Tongue (tissue), 2 donors: ENCODE measurements around the gene CLIP1. TPM values are rescaled to one million over a fixed set of nuclear protein-coding genes. Genes with fewer than 3 reads are reported as not detected.

Source experiments
- DNase-seq: peaks from one replicate; pipeline ENCODE4 v3.0.0-alpha.2; 2015
- total RNA-seq: library from RNA; depleted of rRNA; stranded (reverse); fragments of >200 nt; gene quantifications from one replicate; pipeline ENCODE4 v1.2.3, GENCODE V29; 2014

Gene CLIP1
- total RNA-seq, 1 donor from 2014 or later = 56.7 TPM

GRCh38 chr12:122355706-122356105, 66.8 kb downstream of the CLIP1 start:
- peak; percentile 55 for DNase-seq

GRCh38 chr12:122354958-122355641, 67.4 kb downstream of the CLIP1 start:
- DNase-seq = peak; percentile 30

GRCh38 chr12:122352394-122352793, 70.1 kb downstream of the CLIP1 start:
- no peak for DNase-seq

- peak; percentile 79 for DNase-seq
Observed at GRCh38 chr12:122350141-122350848, 72.2 kb downstream of the CLIP1 start.

- DNase-seq = no peak
Observed at GRCh38 chr12:122349078-122349477, 73.4 kb downstream of the CLIP1 start.

GRCh38 chr12:122348505-122348904, 74.0 kb downstream of the CLIP1 start:
- DNase-seq = no peak

- DNase-seq = no peak
Observed at GRCh38 chr12:122346054-122346453, 76.4 kb downstream of the CLIP1 start.

- DNase-seq = no peak
Observed at GRCh38 chr12:122345042-122345441, 77.4 kb downstream of the CLIP1 start.

GRCh38 chr12:122336015-122336946, 86.2 kb downstream of the CLIP1 start:
- DNase-seq = peak; percentile 9

- no peak for DNase-seq
Observed at GRCh38 chr12:122333142-122334087, 89.1 kb downstream of the CLIP1 start.

GRCh38 chr12:122327494-122328385, 94.7 kb downstream of the CLIP1 start:
- no peak for DNase-seq

GRCh38 chr12:122327014-122327413, 95.5 kb downstream of the CLIP1 start:
- DNase-seq = no peak

- DNase-seq = no peak
Observed at GRCh38 chr12:122326586-122326985, 95.9 kb downstream of the CLIP1 start.

GRCh38 chr12:122323311-122324019, 99.0 kb downstream of the CLIP1 start:
- no peak for DNase-seq

- no peak for DNase-seq
Observed at GRCh38 chr12:122322501-122322900, 100.0 kb downstream of the CLIP1 start.

- DNase-seq = no peak
Observed at GRCh38 chr12:122318607-122319605, 103.6 kb downstream of the CLIP1 start.

GRCh38 chr12:122312926-122313325, 109.5 kb downstream of the CLIP1 start:
- no peak for DNase-seq

- DNase-seq = no peak
Observed at GRCh38 chr12:122311696-122312095, 110.8 kb downstream of the CLIP1 start.
